HAP-1 (cell line): ENCODE results near the gene C14orf119.

Experiments used
- DNase-seq, 2 experiments: peaks; one replicate each; pipeline ENCODE4 v3.0.0-alpha.2; 2016 to 2020; ENCODE audit warnings: low spot score in 2 of 2
- H3K27me3 ChIP-seq: fragments of 250-450 bp; sonication (Bioruptor Pico); 2 replicates; pipeline ENCODE4 v1.5.1; 2020; ENCODE audit warnings: low read depth, mild to moderate bottlenecking, moderate library complexity
- H3K36me3 ChIP-seq: fragments of 250-450 bp; sonication (Bioruptor Pico); replicated peaks from 2 replicates; pipeline ENCODE4 v1.5.1; 2020; ENCODE audit warnings: mild to moderate bottlenecking
- H3K4me1 ChIP-seq: fragments of 250-450 bp; sonication (Bioruptor Pico); 2 replicates; pipeline ENCODE4 v1.5.1; 2020; ENCODE audit warnings: mild to moderate bottlenecking
- H3K4me3 ChIP-seq: fragments of 250-450 bp; sonication (Bioruptor Pico); 2 replicates; pipeline ENCODE4 v1.5.1; 2020; ENCODE audit warnings: mild to moderate bottlenecking, moderate library complexity
- H3K9me3 ChIP-seq: fragments of 250-450 bp; sonication (Bioruptor Pico); 2 replicates; pipeline ENCODE4 v1.5.1; 2020; ENCODE audit warnings: mild to moderate bottlenecking, moderate library complexity
- in situ Hi-C: fragments of 300-500 bp; cut with MboI; formaldehyde crosslinking; loops from 3 replicates; pipeline ENCODE4 v1.14.3; 2020; ENCODE audit warnings: low sequenced_read_pairs, inconsistent platforms, mixed read lengths

Gene C14orf119

GRCh38 chr14:23068789-23069412 is 26.4 kb upstream of the C14orf119 start:
- Histone ChIP-seq H3K27me3 (no peaks in the 10 kb centered on the region), H3K4me1 (peaks cover 20% of the 10 kb centered on the region), H3K4me3 (peak overlapping the region; percentile 4; the same call in 1 of the 2 replicates), H3K36me3 (peaks cover 63% of the 10 kb centered on the region), H3K9me3 (no peaks in the 10 kb centered on the region)
- DNase-seq = peak; percentile 89
- in situ Hi-C loops = loop anchor here (25.0 kb wide), 1 partner anchor 507 kb away; no protein-coding TSS in a partner anchor

- DNase-seq = no peak
- Histone ChIP-seq H3K9me3 (no peaks in the 10 kb centered on the region), H3K4me3 (no peak overlapping the region), H3K27me3 (no peaks in the 10 kb centered on the region), H3K36me3 (peaks cover 61% of the 10 kb centered on the region), H3K4me1 (peaks cover 20% of the 10 kb centered on the region)
- in situ Hi-C loops = loop anchor here (25.0 kb wide), 1 partner anchor 507 kb away; no protein-coding TSS in a partner anchor
These were observed 25.9 kb upstream of the C14orf119 start for GRCh38 chr14:23069413-23069806.

- H3K27me3 ChIP-seq = no peaks in the 10 kb centered on the region
- no peak for DNase-seq
- H3K36me3 ChIP-seq = peaks cover 58% of the 10 kb centered on the region
- peak overlapping the region; percentile 56 for H3K4me3 ChIP-seq
- no peaks in the 10 kb centered on the region for H3K9me3 ChIP-seq
- in situ Hi-C loops = loop anchor here (25.0 kb wide), 1 partner anchor 508 kb away; no protein-coding TSS in a partner anchor
- peaks cover 20% of the 10 kb centered on the region for H3K4me1 ChIP-seq
These were observed 24.8 kb upstream of the C14orf119 start for GRCh38 chr14:23070262-23071129.

- H3K4me3 ChIP-seq = peak overlapping the region; percentile 56
- H3K9me3 ChIP-seq = no peaks in the 10 kb centered on the region
- peak; percentile 93 to 96 for DNase-seq
- H3K4me1 ChIP-seq = peaks cover 20% of the 10 kb centered on the region
- no peaks in the 10 kb centered on the region for H3K27me3 ChIP-seq
- in situ Hi-C loops = loop anchor here (25.0 kb wide), 1 partner anchor 509 kb away; no protein-coding TSS in a partner anchor
- peaks cover 57% of the 10 kb centered on the region for H3K36me3 ChIP-seq
These were observed 23.9 kb upstream of the C14orf119 start for GRCh38 chr14:23071244-23071920.

- Histone ChIP-seq H3K27me3 (no peaks in the 10 kb centered on the region), H3K4me1 (peaks cover 20% of the 10 kb centered on the region), H3K9me3 (no peaks in the 10 kb centered on the region), H3K36me3 (peaks cover 58% of the 10 kb centered on the region), H3K4me3 (peak overlapping the region; percentile 56)
- peak; percentile 38 to 54 for DNase-seq
- in situ Hi-C loops = loop anchor here (25.0 kb wide), 1 partner anchor 510 kb away; no protein-coding TSS in a partner anchor
These were observed 23.3 kb upstream of the C14orf119 start for GRCh38 chr14:23071921-23072539.

GRCh38 chr14:23074906-23075305 is 20.4 kb upstream of the C14orf119 start:
- no peaks in the 10 kb centered on the region for H3K27me3 ChIP-seq
- DNase-seq = no peak
- in situ Hi-C loops = loop anchor here (25.0 kb wide), 1 partner anchor 513 kb away; no protein-coding TSS in a partner anchor
- H3K36me3 ChIP-seq = peaks cover 68% of the 10 kb centered on the region
- H3K4me3 ChIP-seq = no peak overlapping the region
- H3K9me3 ChIP-seq = no peaks in the 10 kb centered on the region
- H3K4me1 ChIP-seq = peaks cover 13% of the 10 kb centered on the region

- H3K27me3 ChIP-seq = no peaks in the 10 kb centered on the region
- DNase-seq = peak in 1 of 2 experiments; percentile 51
- H3K9me3 ChIP-seq = no peaks in the 10 kb centered on the region
- in situ Hi-C loops = no loop called here
- no peak overlapping the region for H3K4me3 ChIP-seq
- peaks cover 86% of the 10 kb centered on the region for H3K36me3 ChIP-seq
- peaks cover 6% of the 10 kb centered on the region for H3K4me1 ChIP-seq
These were observed 18.4 kb upstream of the C14orf119 start for GRCh38 chr14:23076785-23077408.

- Histone ChIP-seq H3K9me3 (no peaks in the 10 kb centered on the region), H3K4me3 (no peak overlapping the region), H3K4me1 (no peaks in the 10 kb centered on the region), H3K36me3 (peaks cover 85% of the 10 kb centered on the region), H3K27me3 (no peaks in the 10 kb centered on the region)
- in situ Hi-C loops = no loop called here
- DNase-seq = no peak
These were observed 17.3 kb upstream of the C14orf119 start for GRCh38 chr14:23077962-23078361.

GRCh38 chr14:23078692-23079116 is 16.6 kb upstream of the C14orf119 start:
- no peak for DNase-seq
- H3K27me3 ChIP-seq = no peaks in the 10 kb centered on the region
- in situ Hi-C loops = no loop called here
- H3K4me3 ChIP-seq = no peak overlapping the region
- peaks cover 86% of the 10 kb centered on the region for H3K36me3 ChIP-seq
- H3K4me1 ChIP-seq = no peaks in the 10 kb centered on the region
- H3K9me3 ChIP-seq = no peaks in the 10 kb centered on the region

- Histone ChIP-seq H3K36me3 (peaks cover 87% of the 10 kb centered on the region), H3K27me3 (no peaks in the 10 kb centered on the region), H3K4me1 (no peaks in the 10 kb centered on the region), H3K4me3 (no peak overlapping the region), H3K9me3 (no peaks in the 10 kb centered on the region)
- in situ Hi-C loops = no loop called here
- DNase-seq = no peak
These were observed 15.6 kb upstream of the C14orf119 start for GRCh38 chr14:23079716-23080115.

- DNase-seq = no peak
- Histone ChIP-seq H3K36me3 (peaks cover 91% of the 10 kb centered on the region), H3K9me3 (no peaks in the 10 kb centered on the region), H3K27me3 (no peaks in the 10 kb centered on the region), H3K4me3 (no peak overlapping the region), H3K4me1 (no peaks in the 10 kb centered on the region)
- in situ Hi-C loops = no loop called here
These were observed 14.8 kb upstream of the C14orf119 start for GRCh38 chr14:23080474-23080873.

GRCh38 chr14:23085458-23085857 is 9.8 kb upstream of the C14orf119 start:
- H3K36me3 ChIP-seq = peaks cover 83% of the 10 kb centered on the region
- no peaks in the 10 kb centered on the region for H3K4me1 ChIP-seq
- H3K27me3 ChIP-seq = no peaks in the 10 kb centered on the region
- no peaks in the 10 kb centered on the region for H3K9me3 ChIP-seq
- in situ Hi-C loops = no loop called here
- H3K4me3 ChIP-seq = no peak overlapping the region
- DNase-seq = no peak

GRCh38 chr14:23086565-23086964 is 8.7 kb upstream of the C14orf119 start:
- DNase-seq = no peak
- H3K4me1 ChIP-seq = no peaks in the 10 kb centered on the region
- peaks cover 77% of the 10 kb centered on the region for H3K36me3 ChIP-seq
- no peaks in the 10 kb centered on the region for H3K27me3 ChIP-seq
- H3K4me3 ChIP-seq = no peak overlapping the region
- in situ Hi-C loops = no loop called here
- no peaks in the 10 kb centered on the region for H3K9me3 ChIP-seq
